ENCODE results near the gene DAB1.

GRCh38 chr1:57048856-57049255 lies 375.0 kb downstream of the DAB1 start:
- TF ChIP-seq EP300 (IDR thresholded peaks at IDR 0.05) (no peak), CTCF (IDR thresholded peaks at IDR 0.05) (no peak), POLR2AphosphoS5 (IDR thresholded peaks at IDR 0.05) (no peak), POLR2A (IDR thresholded peaks at IDR 0.05) (no peak)

All from upper lobe of left lung (tissue), 4 donors.